NB4 (cell line): ENCODE results near the gene KRCC1.

ENCODE experiments used
- POLR2A ChIP-seq: IDR thresholded peaks from 2 replicates; pipeline ENCODE4 v1.6.1; 2011; ENCODE audit warnings: mild to moderate bottlenecking; ENCODE audit not compliant: insufficient read length; ENCODE audit errors: extremely low read depth
- TF ChIP-seq, protein P1 (sequence below): IDR thresholded peaks from one replicate; pipeline ENCODE4 v1.5.1; 2012; ENCODE audit warnings: low read depth, low read length

DNA sequence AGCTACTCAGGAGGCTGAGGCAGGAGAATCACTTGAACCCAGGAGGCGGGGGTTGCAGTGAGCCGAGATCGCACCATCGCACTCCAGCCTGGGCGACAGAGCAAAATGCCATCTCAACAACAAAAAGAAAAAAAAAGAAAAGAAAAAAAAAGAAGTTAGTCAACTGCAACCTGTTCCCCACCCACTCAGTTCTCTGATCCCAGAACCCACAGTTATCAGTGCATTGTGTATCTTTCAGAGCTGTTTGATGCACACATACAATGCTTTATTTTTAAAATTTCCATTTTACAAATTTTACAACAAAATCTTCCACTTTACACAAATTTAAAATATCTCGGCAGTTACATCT, 53.2 kb downstream of the KRCC1 start:
- TF ChIP-seq, protein P1, sequence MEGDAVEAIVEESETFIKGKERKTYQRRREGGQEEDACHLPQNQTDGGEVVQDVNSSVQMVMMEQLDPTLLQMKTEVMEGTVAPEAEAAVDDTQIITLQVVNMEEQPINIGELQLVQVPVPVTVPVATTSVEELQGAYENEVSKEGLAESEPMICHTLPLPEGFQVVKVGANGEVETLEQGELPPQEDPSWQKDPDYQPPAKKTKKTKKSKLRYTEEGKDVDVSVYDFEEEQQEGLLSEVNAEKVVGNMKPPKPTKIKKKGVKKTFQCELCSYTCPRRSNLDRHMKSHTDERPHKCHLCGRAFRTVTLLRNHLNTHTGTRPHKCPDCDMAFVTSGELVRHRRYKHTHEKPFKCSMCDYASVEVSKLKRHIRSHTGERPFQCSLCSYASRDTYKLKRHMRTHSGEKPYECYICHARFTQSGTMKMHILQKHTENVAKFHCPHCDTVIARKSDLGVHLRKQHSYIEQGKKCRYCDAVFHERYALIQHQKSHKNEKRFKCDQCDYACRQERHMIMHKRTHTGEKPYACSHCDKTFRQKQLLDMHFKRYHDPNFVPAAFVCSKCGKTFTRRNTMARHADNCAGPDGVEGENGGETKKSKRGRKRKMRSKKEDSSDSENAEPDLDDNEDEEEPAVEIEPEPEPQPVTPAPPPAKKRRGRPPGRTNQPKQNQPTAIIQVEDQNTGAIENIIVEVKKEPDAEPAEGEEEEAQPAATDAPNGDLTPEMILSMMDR: no peak
- no peak for TF ChIP-seq POLR2A
